Caco-2 (cell line): ENCODE results near the gene ZDHHC11B. TPM values are rescaled to one million over a fixed set of nuclear protein-coding genes. Genes with fewer than 3 reads are reported as not detected.
"Not testable (repeated sequence)": the region's sequence is repeated elsewhere in the genome, so short reads cannot be mapped to it uniquely, and the experiment has no call there.

Source experiments
- BruUV-seq: library from RNA; stranded (reverse); fragments of 400-500 nt; replicated peaks from 2 replicates; lab custom pipeline; 2021; lab: Mats Ljungman, UMichigan
- CTCF ChIA-PET: fragments of 300-600 bp; sonication (Branson Sonifier 250); formaldehyde crosslinking; loops from one replicate; lab custom pipeline; 2022; ENCODE audit warnings: antibody characterized with exemption; lab: Charles Lee
- POLR2A ChIA-PET: fragments of 300-600 bp; sonication (Branson Sonifier 250); formaldehyde crosslinking; loops from one replicate; lab custom pipeline; 2022; ENCODE audit warnings: antibody characterized with exemption; lab: Charles Lee
- DNase-seq, 2 experiments: peaks; one replicate each; pipeline versions ENCODE4 v3.0.0 to v3.0.0-alpha.2; 2020 to 2022
- H3K27me3 ChIP-seq: replicated peaks from 2 replicates; pipeline ENCODE4 v1.6.0; 2011; ENCODE audit warnings: low read length; ENCODE audit not compliant: control insufficient read depth, insufficient read depth
- H3K36me3 ChIP-seq: 2 replicates; pipeline ENCODE4 v1.5.1; 2011; ENCODE audit warnings: low read length; ENCODE audit not compliant: control insufficient read depth, insufficient read depth
- H3K4me1 ChIP-seq: fragments of 250-450 bp; sonication (Bioruptor Pico); 2 replicates; pipeline ENCODE4 v1.5.1; 2020; ENCODE audit warnings: mild to moderate bottlenecking
- H3K4me3 ChIP-seq: 2 replicates; pipeline ENCODE4 v1.5.1; 2011; ENCODE audit warnings: low read depth, mild to moderate bottlenecking, control low read depth, low read length
- H3K9me3 ChIP-seq: fragments of 250-450 bp; sonication (Bioruptor Pico); 2 replicates; pipeline ENCODE4 v1.5.1; 2020; ENCODE audit warnings: mild to moderate bottlenecking, moderate library complexity
- H3K27ac Mint-ChIP-seq: one replicate; pipeline ENCODE4 v1.8.0; 2022; ENCODE audit warnings: mixed read lengths; ENCODE audit not compliant: unreplicated experiment
- H3K27me3 Mint-ChIP-seq: one replicate; pipeline ENCODE4 v1.8.0; 2022; ENCODE audit warnings: mixed read lengths; ENCODE audit not compliant: insufficient read depth, unreplicated experiment
- H3K36me3 Mint-ChIP-seq: one replicate; pipeline ENCODE4 v1.8.0; 2022; ENCODE audit warnings: mild to moderate bottlenecking, mixed read lengths; ENCODE audit not compliant: insufficient read depth, unreplicated experiment
- H3K4me1 Mint-ChIP-seq: one replicate; pipeline ENCODE4 v1.8.0; 2022; ENCODE audit warnings: low read depth, mixed read lengths; ENCODE audit not compliant: unreplicated experiment
- H3K4me3 Mint-ChIP-seq: one replicate; pipeline ENCODE4 v1.8.0; 2022; ENCODE audit warnings: mild to moderate bottlenecking, moderate library complexity, mixed read lengths; ENCODE audit not compliant: unreplicated experiment
- H3K9me3 Mint-ChIP-seq: one replicate; pipeline ENCODE4 v1.8.0; 2022; ENCODE audit warnings: mixed read lengths; ENCODE audit not compliant: unreplicated experiment
- CTCF ChIP-seq, 2 experiments: fragments of 200-600 bp in 1 of 2; IDR thresholded peaks; 1 replicate in 1 of 2; 2 replicates in 1 of 2; pipeline versions ENCODE4 v1.5.1 to v1.8.0; 2011 to 2022; ENCODE audit warnings: antibody characterized with exemption in 1 of 2, control low read depth in 1 of 2, inconsistent platforms in 1 of 2, low read depth in 1 of 2, low read length in 1 of 2, mild to moderate bottlenecking in 1 of 2, moderate library complexity in 1 of 2; ENCODE audit not compliant: insufficient read depth in 1 of 2, severe bottlenecking in 1 of 2, unreplicated experiment in 1 of 2
- intact Hi-C: fragments of 100-400 bp; cut with micrococcal nuclease; formaldehyde crosslinking; loops from one replicate; pipeline ENCODE4 v1.10.0; 2022; ENCODE audit not compliant: unreplicated experiment
- total RNA-seq: library from RNA; stranded (reverse); gene quantifications from 2 replicates; pipeline ENCODE4 v1.2.3, GENCODE V29; 2022

Gene ZDHHC11B
- total RNA-seq, 1 experiment from 2014 or later, result 1.00 TPM

GRCh38 chr5:763998-764781 is 20.3 kb downstream of the ZDHHC11B start:
- H3K4me3 Mint-ChIP-seq, result no peak overlapping the region
- no peaks in the 10 kb centered on the region for H3K36me3 Mint-ChIP-seq
- no peak for TF ChIP-seq CTCF (IDR thresholded peaks at IDR 0.05; ENCODE audit: insufficient read depth in 1 of 2, low read depth in 1 of 2, low read length in 1 of 2, severe bottlenecking in 1 of 2, unreplicated experiment in 1 of 2)
- Histone ChIP-seq H3K36me3 (no peaks in the 10 kb centered on the region), H3K9me3 (peaks cover 5% of the 10 kb centered on the region; the same call in 1 of the 2 replicates), H3K27me3 (no peaks in the 10 kb centered on the region), H3K4me1 (no peaks in the 10 kb centered on the region), H3K4me3 (no peak overlapping the region)
- no peak overlapping the region for H3K27ac Mint-ChIP-seq
- peaks cover 4% of the 10 kb centered on the region for H3K27me3 Mint-ChIP-seq
- no peak for DNase-seq
- intact Hi-C loops, result no loop called here
- CTCF ChIA-PET, result no interaction called here
- POLR2A ChIA-PET, result no interaction called here
- peaks cover 5% of the 10 kb centered on the region for H3K4me1 Mint-ChIP-seq
- no peaks in the 10 kb centered on the region for H3K9me3 Mint-ChIP-seq
- no TSS peak for BruUV-seq

- Mint-ChIP-seq H3K4me1 (peaks cover 10% of the 10 kb centered on the region), H3K4me3 (no peak overlapping the region), H3K9me3 (no peaks in the 10 kb centered on the region), H3K27me3 (peaks cover 4% of the 10 kb centered on the region), H3K27ac (no peak overlapping the region), H3K36me3 (no peaks in the 10 kb centered on the region)
- H3K9me3 ChIP-seq, result peaks cover 5% of the 10 kb centered on the region; the same call in 1 of the 2 replicates
- CTCF ChIA-PET, result no interaction called here
- H3K36me3 ChIP-seq, result no peaks in the 10 kb centered on the region
- BruUV-seq, result no TSS peak
- DNase-seq, result no peak
- intact Hi-C loops, result no loop called here
- H3K27me3 ChIP-seq, result no peaks in the 10 kb centered on the region
- H3K4me1 ChIP-seq, result peaks cover 5% of the 10 kb centered on the region; the same call in 1 of the 2 replicates
- POLR2A ChIA-PET, result no interaction called here
- no peak for TF ChIP-seq CTCF (IDR thresholded peaks at IDR 0.05; ENCODE audit: insufficient read depth in 1 of 2, low read depth in 1 of 2, low read length in 1 of 2, severe bottlenecking in 1 of 2, unreplicated experiment in 1 of 2)
- H3K4me3 ChIP-seq, result no peak overlapping the region
Measured at GRCh38 chr5:763397-763796, 21.1 kb downstream of the ZDHHC11B start.

GRCh38 chr5:762996-763395 is 21.5 kb downstream of the ZDHHC11B start:
- not testable (repeated sequence) for H3K27me3 ChIP-seq, BruUV-seq

More at GRCh38 chr5:762996-763395, 21.5 kb downstream of the ZDHHC11B start:
- DNase-seq, H3K27ac Mint-ChIP-seq, H3K9me3 Mint-ChIP-seq, H3K36me3 ChIP-seq, H3K4me3 Mint-ChIP-seq, intact Hi-C loops, H3K27me3 Mint-ChIP-seq, H3K4me1 ChIP-seq, POLR2A ChIA-PET, H3K9me3 ChIP-seq, H3K4me3 ChIP-seq, H3K36me3 Mint-ChIP-seq, CTCF ChIA-PET: not testable (repeated sequence)
- peaks cover 10% of the 10 kb centered on the region for H3K4me1 Mint-ChIP-seq
